RWPE2 (cell line): ENCODE results near the gene ACYP2.
"Not testable (repeated sequence)": the region's sequence is repeated elsewhere in the genome, so short reads cannot be mapped to it uniquely, and the experiment has no call there.

ENCODE experiments used
- ATAC-seq: fragments of 200-7000 bp; cut with Tn5 transposase; 3 replicates; pipeline ENCODE4 v1.9.1; 2021; ENCODE audit warnings: low read depth
- DNase-seq: peaks from one replicate; pipeline ENCODE4 v3.0.0-alpha.2; 2020; ENCODE audit warnings: low spot score
- H3K27ac ChIP-seq: fragments of 450-650 bp; 2 replicates; pipeline ENCODE4 v1.5.1; 2017; ENCODE audit warnings: mild to moderate bottlenecking; ENCODE audit not compliant: poor library complexity, severe bottlenecking
- H3K27me3 ChIP-seq: fragments of 250-450 bp; sonication (Bioruptor Pico); 2 replicates; pipeline ENCODE4 v1.5.1; 2021; ENCODE audit warnings: mild to moderate bottlenecking, moderate library complexity; ENCODE audit not compliant: insufficient read depth, poor library complexity, severe bottlenecking
- H3K36me3 ChIP-seq: fragments of 250-450 bp; sonication (Bioruptor Pico); 2 replicates; pipeline ENCODE4 v1.5.1; 2020; ENCODE audit warnings: low read depth, mild to moderate bottlenecking, moderate library complexity
- H3K4me1 ChIP-seq: fragments of 250-450 bp; sonication (Bioruptor Pico); 2 replicates; pipeline ENCODE4 v1.5.1; 2021; ENCODE audit warnings: mild to moderate bottlenecking, moderate library complexity; ENCODE audit not compliant: insufficient read depth, poor library complexity, severe bottlenecking
- H3K4me3 ChIP-seq: fragments of 250-450 bp; sonication (Bioruptor Pico); 2 replicates; pipeline ENCODE4 v1.5.1; 2021; ENCODE audit warnings: mild to moderate bottlenecking, moderate library complexity; ENCODE audit not compliant: severe bottlenecking
- H3K9me3 ChIP-seq: fragments of 250-450 bp; sonication (Bioruptor Pico); 2 replicates; pipeline ENCODE4 v1.5.1; 2021; ENCODE audit warnings: mild to moderate bottlenecking, moderate library complexity; ENCODE audit not compliant: severe bottlenecking
- TF ChIP-seq, protein P1 (sequence below): fragments of 450-650 bp; IDR thresholded peaks from one replicate; pipeline ENCODE4 v1.5.1; 2017; ENCODE audit warnings: mild to moderate bottlenecking, moderate library complexity; ENCODE audit not compliant: poor library complexity, severe bottlenecking

The ACYP2 gene

DNA sequence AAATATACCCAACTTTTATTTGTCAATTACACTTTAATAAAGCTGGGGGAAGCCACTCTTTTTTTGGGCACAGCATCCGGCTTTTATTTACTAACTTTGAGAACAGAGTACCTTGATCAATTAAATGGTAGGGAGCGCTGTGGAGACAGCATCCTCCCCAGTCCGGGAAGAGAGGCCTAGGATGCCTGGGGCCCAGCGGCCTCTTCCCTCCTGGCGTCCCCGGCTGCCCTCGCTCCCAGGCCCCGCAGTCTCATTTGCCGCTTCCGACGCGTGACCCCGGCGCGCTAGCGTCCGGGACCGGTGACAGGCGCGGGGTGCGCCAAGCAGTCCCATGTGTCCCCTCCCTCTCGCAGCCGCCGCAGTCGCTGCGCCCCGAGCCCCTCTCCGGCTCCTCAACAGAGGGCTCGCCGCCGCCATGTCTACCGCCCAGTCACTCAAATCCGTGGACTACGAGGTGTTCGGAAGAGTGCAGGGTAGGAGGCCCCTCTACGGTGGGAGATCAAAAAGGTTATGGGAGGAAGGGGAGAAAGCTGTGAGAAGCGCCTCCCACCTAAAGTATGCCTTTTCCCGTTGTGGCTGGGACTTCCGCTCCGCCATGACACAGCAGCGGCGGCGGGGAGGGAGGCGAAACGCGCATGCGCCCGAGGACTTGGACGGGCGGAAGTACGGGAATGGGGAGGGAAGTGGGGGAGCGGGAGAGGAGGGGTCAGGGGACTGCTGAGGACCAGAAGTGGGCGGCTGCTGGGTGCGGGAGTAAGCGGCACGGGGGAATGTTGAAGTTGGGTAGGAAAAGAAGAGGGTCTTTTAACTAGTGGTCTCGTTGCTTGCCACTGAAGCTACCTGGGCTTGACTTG is at the start of gene ACYP2:
ACYP2 (plus strand) TSS at position 332 of the 854 bp plus-strand sequence.
- DNase-seq (peak; percentile 88), ATAC-seq (peak; percentile 90)
- TF ChIP-seq, protein P1, sequence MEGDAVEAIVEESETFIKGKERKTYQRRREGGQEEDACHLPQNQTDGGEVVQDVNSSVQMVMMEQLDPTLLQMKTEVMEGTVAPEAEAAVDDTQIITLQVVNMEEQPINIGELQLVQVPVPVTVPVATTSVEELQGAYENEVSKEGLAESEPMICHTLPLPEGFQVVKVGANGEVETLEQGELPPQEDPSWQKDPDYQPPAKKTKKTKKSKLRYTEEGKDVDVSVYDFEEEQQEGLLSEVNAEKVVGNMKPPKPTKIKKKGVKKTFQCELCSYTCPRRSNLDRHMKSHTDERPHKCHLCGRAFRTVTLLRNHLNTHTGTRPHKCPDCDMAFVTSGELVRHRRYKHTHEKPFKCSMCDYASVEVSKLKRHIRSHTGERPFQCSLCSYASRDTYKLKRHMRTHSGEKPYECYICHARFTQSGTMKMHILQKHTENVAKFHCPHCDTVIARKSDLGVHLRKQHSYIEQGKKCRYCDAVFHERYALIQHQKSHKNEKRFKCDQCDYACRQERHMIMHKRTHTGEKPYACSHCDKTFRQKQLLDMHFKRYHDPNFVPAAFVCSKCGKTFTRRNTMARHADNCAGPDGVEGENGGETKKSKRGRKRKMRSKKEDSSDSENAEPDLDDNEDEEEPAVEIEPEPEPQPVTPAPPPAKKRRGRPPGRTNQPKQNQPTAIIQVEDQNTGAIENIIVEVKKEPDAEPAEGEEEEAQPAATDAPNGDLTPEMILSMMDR: peak; percentile 41
- H3K9me3 ChIP-seq: peaks cover 4% of the 10 kb centered on the region
- H3K27ac ChIP-seq: peak within 1 kb of the TSS; percentile 71
- peak within 1 kb of the TSS; percentile 86 for H3K4me3 ChIP-seq
- no peaks in the 10 kb centered on the region for H3K27me3 ChIP-seq
- H3K36me3 ChIP-seq: no peaks in the 10 kb centered on the region
- H3K4me1 ChIP-seq: peaks cover 4% of the 10 kb centered on the region

DNA sequence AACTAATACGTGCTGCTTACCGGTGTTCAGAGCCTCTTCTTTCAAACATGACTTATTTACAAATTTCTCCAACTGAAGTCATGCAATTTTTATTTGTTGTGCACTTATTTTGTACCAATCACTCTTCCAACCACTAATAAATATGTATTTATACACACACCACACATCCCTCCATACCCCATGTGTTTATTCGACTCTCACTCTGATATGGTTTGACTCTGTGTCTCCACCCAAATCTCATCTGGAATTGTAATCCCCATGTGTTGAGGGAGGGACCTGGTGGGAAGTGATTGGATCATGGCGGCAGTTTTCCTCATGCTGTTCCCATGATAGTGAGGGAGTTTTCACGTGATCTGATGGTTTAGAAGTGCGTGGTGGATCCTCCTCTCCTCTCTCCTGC is 49.5 kb upstream of the ACYP2 start:
- TF ChIP-seq, protein P1: no peak
- ATAC-seq (no peak), DNase-seq (no peak)
- peaks cover 7% of the 10 kb centered on the region for H3K4me1 ChIP-seq
- no peak overlapping the region for H3K4me3 ChIP-seq
- no peaks in the 10 kb centered on the region for H3K9me3 ChIP-seq
- no peaks in the 10 kb centered on the region for H3K27me3 ChIP-seq
- H3K27ac ChIP-seq: peak overlapping the region; percentile 72
- H3K36me3 ChIP-seq: no peaks in the 10 kb centered on the region

DNA sequence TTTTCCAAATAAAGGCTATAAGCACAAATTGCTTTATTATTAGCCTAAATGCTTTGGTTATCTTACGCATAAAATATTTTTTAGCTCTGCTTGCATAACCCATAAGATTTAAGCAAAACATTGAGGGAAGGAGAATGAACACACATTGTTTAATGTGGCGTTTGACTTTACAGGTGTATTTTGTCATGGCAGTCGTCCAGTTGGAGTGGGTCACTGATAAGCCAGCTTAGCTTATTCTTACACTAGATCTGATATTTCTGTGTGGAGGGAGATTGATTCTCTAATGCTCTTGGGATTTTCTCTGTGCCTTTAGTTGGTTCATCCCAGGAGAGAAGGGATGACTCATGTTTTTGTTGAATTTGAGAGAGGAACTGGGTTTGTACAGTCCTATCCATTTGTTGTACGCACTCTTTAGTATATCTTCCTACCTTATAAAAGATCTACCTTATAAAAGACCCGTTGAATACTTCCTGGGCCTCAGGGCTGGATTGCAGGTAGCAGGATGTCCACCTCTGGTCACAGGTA is 47.5 kb upstream of the ACYP2 start:
- TF ChIP-seq, protein P1: no peak
- no peaks in the 10 kb centered on the region for H3K27me3 ChIP-seq
- H3K36me3 ChIP-seq: no peaks in the 10 kb centered on the region
- no peak overlapping the region for H3K4me3 ChIP-seq
- ATAC-seq (no peak), DNase-seq (no peak)
- no peaks in the 10 kb centered on the region for H3K9me3 ChIP-seq
- no peak overlapping the region for H3K27ac ChIP-seq
- H3K4me1 ChIP-seq: peaks cover 7% of the 10 kb centered on the region

DNA sequence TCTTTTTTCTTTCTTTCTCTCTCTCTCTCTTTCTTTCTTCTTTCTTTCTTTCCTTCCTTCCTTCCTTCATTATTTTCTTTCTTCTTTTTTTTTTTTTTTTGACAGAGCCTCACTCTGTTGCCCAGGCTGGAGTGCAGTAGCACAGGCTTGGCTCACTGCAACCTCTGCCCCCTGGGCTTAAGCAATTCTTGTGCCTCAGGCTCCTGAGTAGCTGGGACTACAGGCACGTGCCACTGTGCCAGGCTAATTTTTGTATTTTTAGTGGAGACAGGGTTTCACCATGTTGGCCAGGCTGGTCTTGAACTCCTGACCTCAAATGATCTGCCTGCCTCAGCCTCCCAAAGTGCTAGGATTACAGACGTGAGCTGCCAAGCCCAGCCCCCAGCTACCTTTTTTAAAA is 42.9 kb upstream of the ACYP2 start:
- not testable (repeated sequence) for H3K27me3 ChIP-seq, ATAC-seq, H3K36me3 ChIP-seq, DNase-seq, H3K4me1 ChIP-seq, H3K4me3 ChIP-seq, H3K9me3 ChIP-seq, H3K27ac ChIP-seq

DNA sequence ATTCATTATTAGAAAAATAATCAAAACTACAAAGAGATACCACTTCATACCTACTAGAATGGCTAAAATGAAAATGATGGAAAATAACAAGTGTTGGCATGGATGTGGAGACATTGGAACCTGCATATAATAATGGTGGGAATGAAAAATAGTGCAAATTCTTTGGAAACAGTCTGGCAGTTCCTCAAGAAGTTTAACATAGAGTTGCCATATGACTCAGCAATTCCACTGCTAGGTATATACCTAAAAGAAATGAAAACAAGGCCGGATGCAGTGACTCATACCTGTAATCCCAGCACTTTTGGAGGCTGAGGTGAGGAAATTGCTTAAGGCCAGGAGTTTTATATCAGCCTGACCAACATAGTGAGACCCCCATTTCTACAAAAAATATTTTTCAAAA is 41.6 kb upstream of the ACYP2 start:
- ATAC-seq: peak; percentile 98
- Histone ChIP-seq H3K27me3 (no peaks in the 10 kb centered on the region), H3K4me3 (no peak overlapping the region), H3K9me3 (no peaks in the 10 kb centered on the region), H3K36me3 (no peaks in the 10 kb centered on the region), H3K4me1 (peaks cover 5% of the 10 kb centered on the region), H3K27ac (peak overlapping the region; percentile 53)
- TF ChIP-seq, protein P1: no peak
- DNase-seq: no peak
